Measurements from ENCODE around the gene GRM7.

Gene GRM7

GRCh38 chr3:7172996-7173395, 312.1 kb downstream of the GRM7 start:
- no peaks in the 10 kb centered on the region for H3K4me1 ChIP-seq (ENCODE audit: control insufficient read depth in 1 of 2, insufficient read depth in 1 of 2, low read depth in 1 of 2, low read length in 1 of 2)
- no peak for TF ChIP-seq CTCF (IDR thresholded peaks at IDR 0.05)
- no peak overlapping the region for H3K27ac ChIP-seq
- H3K27me3 ChIP-seq: no peaks in the 10 kb centered on the region
- H3K36me3 ChIP-seq: no peaks in the 10 kb centered on the region
- no peaks in the 10 kb centered on the region for H3K9me3 ChIP-seq
- H3K4me3 ChIP-seq (ENCODE audit: low read depth in 1 of 2, low read length in 1 of 2): no peak overlapping the region

DNA sequence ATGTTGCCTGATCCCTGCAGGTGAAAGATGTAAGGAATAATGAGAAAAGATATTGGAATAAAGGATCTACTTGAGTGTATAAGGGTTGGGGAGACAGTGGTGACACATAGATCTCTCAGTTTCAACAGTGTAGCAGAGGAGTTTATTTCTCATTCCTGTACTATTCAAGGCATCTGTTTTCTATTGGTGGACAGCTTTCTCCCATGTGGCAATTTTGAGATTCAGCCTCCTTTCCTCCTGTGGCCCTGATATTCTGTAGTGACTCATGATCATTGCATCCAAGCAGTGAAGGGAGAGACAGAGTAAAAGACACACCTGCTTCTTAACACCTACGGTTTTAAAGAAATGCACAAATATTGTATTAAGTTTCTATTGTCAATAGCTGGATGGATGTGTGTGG, 327.6 kb downstream of the GRM7 start:
- no peaks in the 10 kb centered on the region for H3K9me3 ChIP-seq
- no peak overlapping the region for H3K27ac ChIP-seq
- H3K36me3 ChIP-seq: no peaks in the 10 kb centered on the region
- H3K27me3 ChIP-seq: no peaks in the 10 kb centered on the region
- no peak for TF ChIP-seq CTCF (IDR thresholded peaks at IDR 0.05)
- no peaks in the 10 kb centered on the region for H3K4me1 ChIP-seq (ENCODE audit: control insufficient read depth in 1 of 2, insufficient read depth in 1 of 2, low read depth in 1 of 2, low read length in 1 of 2)
- H3K4me3 ChIP-seq (ENCODE audit: low read depth in 1 of 2, low read length in 1 of 2): no peak overlapping the region

DNA sequence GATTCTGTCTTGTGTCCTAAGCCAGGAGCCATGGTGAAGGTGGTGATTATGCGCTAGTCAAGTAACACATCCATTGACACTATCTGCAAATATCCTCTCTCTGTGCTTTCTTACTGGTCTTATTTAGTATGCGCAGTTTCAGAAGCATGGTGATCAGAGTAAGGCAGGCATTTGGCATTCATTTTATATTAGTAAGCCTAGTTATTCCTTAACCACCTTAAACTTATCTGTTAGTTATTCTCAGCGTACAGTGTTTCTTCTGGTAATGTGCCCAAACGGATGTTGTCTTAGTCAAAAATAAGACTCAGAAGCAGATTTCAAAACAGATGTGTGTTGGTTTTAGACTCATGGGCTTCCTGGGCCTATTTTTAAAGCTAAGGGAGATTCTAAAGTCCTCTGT, 329.2 kb downstream of the GRM7 start:
- TF ChIP-seq CTCF (IDR thresholded peaks at IDR 0.05): no peak
- Histone ChIP-seq H3K27ac (no peak overlapping the region), H3K9me3 (no peaks in the 10 kb centered on the region), H3K27me3 (no peaks in the 10 kb centered on the region), H3K4me3 (ENCODE audit: low read depth in 1 of 2, low read length in 1 of 2) (no peak overlapping the region), H3K36me3 (no peaks in the 10 kb centered on the region), H3K4me1 (ENCODE audit: control insufficient read depth in 1 of 2, insufficient read depth in 1 of 2, low read depth in 1 of 2, low read length in 1 of 2) (no peaks in the 10 kb centered on the region)

GRCh38 chr3:7193269-7193668, 332.4 kb downstream of the GRM7 start:
- Histone ChIP-seq H3K36me3 (no peaks in the 10 kb centered on the region), H3K9me3 (no peaks in the 10 kb centered on the region), H3K4me3 (ENCODE audit: low read depth in 1 of 2, low read length in 1 of 2) (no peak overlapping the region), H3K27ac (no peak overlapping the region), H3K4me1 (ENCODE audit: control insufficient read depth in 1 of 2, insufficient read depth in 1 of 2, low read depth in 1 of 2, low read length in 1 of 2) (no peaks in the 10 kb centered on the region), H3K27me3 (no peaks in the 10 kb centered on the region)
- no peak for TF ChIP-seq CTCF (IDR thresholded peaks at IDR 0.05)

DNA sequence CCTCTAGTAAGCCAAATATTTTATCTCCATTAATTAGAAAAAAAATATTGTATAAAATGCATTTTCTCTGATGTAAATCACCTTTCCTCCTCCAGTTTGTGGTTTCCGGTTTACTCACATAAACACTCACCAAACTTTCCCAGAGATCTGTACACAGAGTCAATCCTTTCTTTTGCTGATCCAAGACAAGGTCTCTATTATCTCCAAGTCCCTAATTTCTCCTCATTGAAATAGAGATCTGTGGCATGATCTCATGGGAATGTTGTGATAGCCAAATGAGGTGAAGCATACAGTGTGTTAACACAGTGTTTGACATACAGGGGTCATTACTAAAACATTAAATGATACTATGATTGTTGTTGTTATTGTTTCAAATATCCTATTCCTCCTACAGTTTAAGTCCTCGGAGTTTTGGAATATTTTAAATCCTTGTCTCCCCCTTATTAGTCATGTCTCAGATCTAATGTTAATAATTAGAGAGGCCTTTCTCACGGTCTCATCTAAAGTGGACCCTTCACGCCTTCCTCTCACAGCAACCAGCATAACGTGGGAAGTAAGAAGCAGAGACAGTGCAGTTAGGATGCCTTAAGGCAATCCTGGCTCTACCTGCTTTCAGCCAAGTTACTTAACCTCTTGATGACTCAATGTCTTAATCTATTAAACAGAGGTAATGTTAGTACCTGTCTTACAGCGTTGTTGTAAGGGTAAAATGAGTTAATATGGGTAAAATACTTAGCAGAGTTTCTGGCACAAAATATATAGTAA, 333.3 kb downstream of the GRM7 start:
- Histone ChIP-seq H3K9me3 (no peaks in the 10 kb centered on the region), H3K4me1 (ENCODE audit: control insufficient read depth in 1 of 2, insufficient read depth in 1 of 2, low read depth in 1 of 2, low read length in 1 of 2) (no peaks in the 10 kb centered on the region), H3K27ac (no peak overlapping the region), H3K36me3 (no peaks in the 10 kb centered on the region), H3K4me3 (ENCODE audit: low read depth in 1 of 2, low read length in 1 of 2) (no peak overlapping the region), H3K27me3 (no peaks in the 10 kb centered on the region)
- no peak for TF ChIP-seq CTCF (IDR thresholded peaks at IDR 0.05)

All from neutrophil (primary cell).